ENCODE results near the gene EFHD1.

GRCh38 chr2:232611559-232612218, 21.7 kb upstream of the EFHD1 start:
- TF ChIP-seq, protein P1, sequence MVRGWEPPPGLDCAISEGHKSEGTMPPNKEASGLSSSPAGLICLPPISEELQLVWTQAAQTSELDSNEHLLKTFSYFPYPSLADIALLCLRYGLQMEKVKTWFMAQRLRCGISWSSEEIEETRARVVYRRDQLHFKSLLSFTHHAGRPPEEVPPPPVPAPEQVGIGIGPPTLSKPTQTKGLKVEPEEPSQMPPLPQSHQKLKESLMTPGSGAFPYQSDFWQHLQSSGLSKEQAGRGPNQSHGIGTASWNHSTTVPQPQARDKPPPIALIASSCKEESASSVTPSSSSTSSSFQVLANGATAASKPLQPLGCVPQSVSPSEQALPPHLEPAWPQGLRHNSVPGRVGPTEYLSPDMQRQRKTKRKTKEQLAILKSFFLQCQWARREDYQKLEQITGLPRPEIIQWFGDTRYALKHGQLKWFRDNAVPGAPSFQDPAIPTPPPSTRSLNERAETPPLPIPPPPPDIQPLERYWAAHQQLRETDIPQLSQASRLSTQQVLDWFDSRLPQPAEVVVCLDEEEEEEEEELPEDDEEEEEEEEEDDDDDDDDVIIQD (CRISPR knock-in tag; IDR thresholded peaks at IDR 0.05), result no peak
- TF ChIP-seq PHF20 (IDR thresholded peaks at IDR 0.05; ENCODE audit: partially characterized antibody) (no peak), SMC3 (conservative IDR thresholded peaks at IDR 0.05; ENCODE audit: insufficient read depth, low read depth, low read length) (peak; percentile 43; the same call in 1 of the 2 replicates), POLR3A (IDR thresholded peaks at IDR 0.05; ENCODE audit: borderline replicate concordance, extremely low read depth, insufficient read depth, insufficient read length) (no peak), ZC3H4 (CRISPR knock-in tag; IDR thresholded peaks at IDR 0.05; ENCODE audit: borderline replicate concordance) (no peak), EP300 (IDR thresholded peaks at IDR 0.05; ENCODE audit: low read length) (no peak), HSF4 (CRISPR knock-in tag; IDR thresholded peaks at IDR 0.05; ENCODE audit: borderline replicate concordance) (no peak), POLR2A (conservative IDR thresholded peaks at IDR 0.05) (no peak), TCF7 (IDR thresholded peaks at IDR 0.05; ENCODE audit: borderline replicate concordance) (no peak), HMGXB4 (CRISPR knock-in tag; IDR thresholded peaks at IDR 0.05) (no peak)
- TF ChIP-seq, protein P2, sequence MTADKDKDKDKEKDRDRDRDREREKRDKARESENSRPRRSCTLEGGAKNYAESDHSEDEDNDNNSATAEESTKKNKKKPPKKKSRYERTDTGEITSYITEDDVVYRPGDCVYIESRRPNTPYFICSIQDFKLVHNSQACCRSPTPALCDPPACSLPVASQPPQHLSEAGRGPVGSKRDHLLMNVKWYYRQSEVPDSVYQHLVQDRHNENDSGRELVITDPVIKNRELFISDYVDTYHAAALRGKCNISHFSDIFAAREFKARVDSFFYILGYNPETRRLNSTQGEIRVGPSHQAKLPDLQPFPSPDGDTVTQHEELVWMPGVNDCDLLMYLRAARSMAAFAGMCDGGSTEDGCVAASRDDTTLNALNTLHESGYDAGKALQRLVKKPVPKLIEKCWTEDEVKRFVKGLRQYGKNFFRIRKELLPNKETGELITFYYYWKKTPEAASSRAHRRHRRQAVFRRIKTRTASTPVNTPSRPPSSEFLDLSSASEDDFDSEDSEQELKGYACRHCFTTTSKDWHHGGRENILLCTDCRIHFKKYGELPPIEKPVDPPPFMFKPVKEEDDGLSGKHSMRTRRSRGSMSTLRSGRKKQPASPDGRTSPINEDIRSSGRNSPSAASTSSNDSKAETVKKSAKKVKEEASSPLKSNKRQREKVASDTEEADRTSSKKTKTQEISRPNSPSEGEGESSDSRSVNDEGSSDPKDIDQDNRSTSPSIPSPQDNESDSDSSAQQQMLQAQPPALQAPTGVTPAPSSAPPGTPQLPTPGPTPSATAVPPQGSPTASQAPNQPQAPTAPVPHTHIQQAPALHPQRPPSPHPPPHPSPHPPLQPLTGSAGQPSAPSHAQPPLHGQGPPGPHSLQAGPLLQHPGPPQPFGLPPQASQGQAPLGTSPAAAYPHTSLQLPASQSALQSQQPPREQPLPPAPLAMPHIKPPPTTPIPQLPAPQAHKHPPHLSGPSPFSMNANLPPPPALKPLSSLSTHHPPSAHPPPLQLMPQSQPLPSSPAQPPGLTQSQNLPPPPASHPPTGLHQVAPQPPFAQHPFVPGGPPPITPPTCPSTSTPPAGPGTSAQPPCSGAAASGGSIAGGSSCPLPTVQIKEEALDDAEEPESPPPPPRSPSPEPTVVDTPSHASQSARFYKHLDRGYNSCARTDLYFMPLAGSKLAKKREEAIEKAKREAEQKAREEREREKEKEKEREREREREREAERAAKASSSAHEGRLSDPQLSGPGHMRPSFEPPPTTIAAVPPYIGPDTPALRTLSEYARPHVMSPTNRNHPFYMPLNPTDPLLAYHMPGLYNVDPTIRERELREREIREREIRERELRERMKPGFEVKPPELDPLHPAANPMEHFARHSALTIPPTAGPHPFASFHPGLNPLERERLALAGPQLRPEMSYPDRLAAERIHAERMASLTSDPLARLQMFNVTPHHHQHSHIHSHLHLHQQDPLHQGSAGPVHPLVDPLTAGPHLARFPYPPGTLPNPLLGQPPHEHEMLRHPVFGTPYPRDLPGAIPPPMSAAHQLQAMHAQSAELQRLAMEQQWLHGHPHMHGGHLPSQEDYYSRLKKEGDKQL (CRISPR knock-in tag; IDR thresholded peaks at IDR 0.05; ENCODE audit: borderline replicate concordance), result no peak

Data from K562 (cell line).